Endodermal cell (in vitro differentiated cells): Measurements from ENCODE around the gene GABRB1. TPM values are rescaled to one million over a fixed set of nuclear protein-coding genes. Genes with fewer than 3 reads are reported as not detected.

Experiments
- DNase-seq: peaks from one replicate; pipeline ENCODE4 v3.0.0-alpha.2; 2017
- H3K27ac ChIP-seq: 2 replicates; pipeline ENCODE4 v1.5.1; 2013; ENCODE audit warnings: mild to moderate bottlenecking, low read depth, low read length, moderate library complexity
- H3K27me3 ChIP-seq: 2 replicates; pipeline ENCODE4 v1.6.1; 2013; ENCODE audit warnings: mild to moderate bottlenecking, low read length, moderate library complexity; ENCODE audit not compliant: insufficient read depth, control insufficient read depth, poor library complexity, severe bottlenecking
- H3K36me3 ChIP-seq: 2 replicates; pipeline ENCODE4 v1.7.0; 2013; ENCODE audit warnings: mild to moderate bottlenecking, low read length, moderate library complexity; ENCODE audit not compliant: control insufficient read depth, insufficient read depth
- H3K4me1 ChIP-seq: one replicate; pipeline ENCODE4 v1.7.0; 2013; ENCODE audit warnings: low read length; ENCODE audit not compliant: control insufficient read depth, insufficient read depth
- H3K4me3 ChIP-seq: 2 replicates; pipeline ENCODE4 v1.5.1; 2013; ENCODE audit warnings: mild to moderate bottlenecking, low read length, moderate library complexity
- H3K9ac ChIP-seq: 2 replicates; pipeline ENCODE4 v1.6.1; 2013; ENCODE audit warnings: mild to moderate bottlenecking, low read length, moderate library complexity; ENCODE audit not compliant: poor library complexity, severe bottlenecking; ENCODE audit errors: extremely low read depth
- H3K9me3 ChIP-seq: 2 replicates; pipeline ENCODE4 v1.6.1; 2013; ENCODE audit warnings: mild to moderate bottlenecking, low read length, moderate library complexity; ENCODE audit not compliant: control insufficient read depth
- H3K27ac Mint-ChIP-seq: 2 replicates; pipeline ENCODE4 v1.8.0; 2020; ENCODE audit warnings: mixed read lengths
- H3K27me3 Mint-ChIP-seq: 2 replicates; pipeline ENCODE4 v1.8.0; 2021; ENCODE audit warnings: mild to moderate bottlenecking, mixed read lengths; ENCODE audit not compliant: insufficient read depth
- H3K36me3 Mint-ChIP-seq: 2 replicates; pipeline ENCODE4 v1.8.0; 2020; ENCODE audit warnings: low read depth, mixed read lengths
- H3K4me1 Mint-ChIP-seq: 2 replicates; pipeline ENCODE4 v1.8.0; 2020; ENCODE audit warnings: mixed read lengths
- H3K4me3 Mint-ChIP-seq: 2 replicates; pipeline ENCODE4 v1.8.0; 2020; ENCODE audit warnings: mild to moderate bottlenecking, moderate library complexity, mixed read lengths
- H3K9me3 Mint-ChIP-seq: 2 replicates; pipeline ENCODE4 v1.8.0; 2020; ENCODE audit warnings: mild to moderate bottlenecking, mixed read lengths
- WGBS, 2 experiments: methylation state at CpG; one replicate each; pipeline versions ENCODE4 v1.1.5 to v1.1.7; 2013; ENCODE audit warnings: missing lambda C conversion rate in 2 of 2, mixed read lengths in 1 of 2; ENCODE audit not compliant: insufficient coverage in 1 of 2, insufficient read length in 1 of 2; 5-methylcytosine and 5-hydroxymethylcytosine counted together
- total RNA-seq, 2 donors: library from RNA; stranded (reverse); fragmentation: NEBNext Ultra II Directional in 1 of 2; extraction: Animal tissue kit (Norgen Biotek cat#: 25700) in 1 of 2; gene quantifications; 2 replicates in 1 of 2; 3 replicates in 1 of 2; pipeline ENCODE4 v1.2.1, GENCODE V29; 2021
- TF ChIP-seq, protein P1 (sequence below): fragments of 200-600 bp; sonication (generic); conservative IDR thresholded peaks from 2 replicates; pipeline ENCODE4 v1.5.0; 2021; ENCODE audit warnings: antibody characterized with exemption, mild to moderate bottlenecking

The GABRB1 gene
- total RNA-seq, 2 donors from 2014 or later: not detected

DNA sequence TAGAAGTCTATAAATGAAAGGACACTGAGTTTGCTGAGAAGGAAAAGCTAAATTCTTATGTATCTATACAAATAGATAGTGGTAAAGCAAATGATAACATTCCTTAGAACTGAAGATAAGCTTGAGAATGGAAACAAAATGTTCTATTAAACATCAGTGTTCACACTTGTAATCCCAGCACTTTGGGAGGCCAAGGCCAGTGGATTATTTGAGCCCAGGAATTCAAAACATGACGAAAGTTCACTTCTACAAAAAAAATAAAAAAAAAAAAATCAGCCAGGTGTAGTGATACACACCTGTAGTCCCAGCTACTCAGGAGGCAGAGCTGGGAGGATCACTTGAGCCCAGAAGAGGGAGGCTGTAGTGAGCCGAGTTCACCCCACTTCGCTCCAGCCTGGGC lies 232.4 kb downstream of the GABRB1 start:
- TF ChIP-seq, protein P1, sequence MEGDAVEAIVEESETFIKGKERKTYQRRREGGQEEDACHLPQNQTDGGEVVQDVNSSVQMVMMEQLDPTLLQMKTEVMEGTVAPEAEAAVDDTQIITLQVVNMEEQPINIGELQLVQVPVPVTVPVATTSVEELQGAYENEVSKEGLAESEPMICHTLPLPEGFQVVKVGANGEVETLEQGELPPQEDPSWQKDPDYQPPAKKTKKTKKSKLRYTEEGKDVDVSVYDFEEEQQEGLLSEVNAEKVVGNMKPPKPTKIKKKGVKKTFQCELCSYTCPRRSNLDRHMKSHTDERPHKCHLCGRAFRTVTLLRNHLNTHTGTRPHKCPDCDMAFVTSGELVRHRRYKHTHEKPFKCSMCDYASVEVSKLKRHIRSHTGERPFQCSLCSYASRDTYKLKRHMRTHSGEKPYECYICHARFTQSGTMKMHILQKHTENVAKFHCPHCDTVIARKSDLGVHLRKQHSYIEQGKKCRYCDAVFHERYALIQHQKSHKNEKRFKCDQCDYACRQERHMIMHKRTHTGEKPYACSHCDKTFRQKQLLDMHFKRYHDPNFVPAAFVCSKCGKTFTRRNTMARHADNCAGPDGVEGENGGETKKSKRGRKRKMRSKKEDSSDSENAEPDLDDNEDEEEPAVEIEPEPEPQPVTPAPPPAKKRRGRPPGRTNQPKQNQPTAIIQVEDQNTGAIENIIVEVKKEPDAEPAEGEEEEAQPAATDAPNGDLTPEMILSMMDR: no peak
- DNase-seq: no peak
- no peak overlapping the region for H3K4me3 ChIP-seq
- no peaks in the 10 kb centered on the region for H3K4me1 ChIP-seq
- H3K9me3 ChIP-seq: no peaks in the 10 kb centered on the region
- Mint-ChIP-seq H3K27me3 (no peaks in the 10 kb centered on the region), H3K27ac (no peak overlapping the region), H3K9me3 (peaks cover 3% of the 10 kb centered on the region), H3K4me3 (no peak overlapping the region), H3K36me3 (no peaks in the 10 kb centered on the region), H3K4me1 (peaks cover 3% of the 10 kb centered on the region)
- 90% methylated on average over 3 of the region's 3 CpGs; no CpG with 5 or more reads in 1 of the 2 experiments for WGBS, 2 experiments
- no peak overlapping the region for H3K27ac ChIP-seq
- H3K27me3 ChIP-seq: no peaks in the 10 kb centered on the region
- no peaks in the 10 kb centered on the region for H3K36me3 ChIP-seq
- H3K9ac ChIP-seq: no peak overlapping the region

DNA sequence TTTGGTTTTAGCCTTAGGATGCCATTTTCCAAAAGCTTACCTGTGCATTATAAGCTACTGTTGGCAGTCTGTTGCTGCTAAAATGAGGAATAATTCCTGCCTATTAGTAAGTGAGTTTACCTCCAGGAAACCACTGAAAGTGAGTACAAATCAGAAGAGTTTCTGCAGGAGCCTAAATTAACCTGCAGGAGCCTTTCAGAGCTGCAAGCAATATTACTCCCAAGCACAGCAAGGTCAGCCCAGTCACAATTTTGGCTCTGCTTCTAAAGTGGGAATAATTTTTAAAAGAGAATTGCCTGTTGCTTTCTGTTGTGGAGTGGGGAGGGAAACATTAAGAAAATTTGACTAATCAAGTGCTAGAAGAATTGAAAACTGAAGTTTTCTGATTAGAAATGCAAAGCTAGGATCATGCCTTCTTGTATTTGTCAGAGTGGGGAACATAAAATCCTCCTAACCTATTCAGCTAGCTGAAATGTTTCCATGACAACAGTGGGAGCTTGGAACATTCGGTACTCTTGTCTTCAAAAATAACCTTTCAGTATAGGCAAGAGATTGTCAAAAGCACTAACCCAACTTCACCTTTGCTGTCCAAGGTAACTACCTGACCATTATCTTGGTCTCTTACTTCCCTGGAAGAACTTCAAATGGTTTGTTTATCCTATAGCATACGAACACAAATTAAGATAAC lies 239.0 kb downstream of the GABRB1 start:
- Mint-ChIP-seq H3K9me3 (no peaks in the 10 kb centered on the region), H3K36me3 (no peaks in the 10 kb centered on the region), H3K27ac (no peak overlapping the region), H3K4me3 (no peak overlapping the region), H3K27me3 (no peaks in the 10 kb centered on the region), H3K4me1 (peaks cover 17% of the 10 kb centered on the region)
- H3K9me3 ChIP-seq: no peaks in the 10 kb centered on the region
- no peak overlapping the region for H3K4me3 ChIP-seq
- no peak overlapping the region for H3K27ac ChIP-seq
- WGBS, 2 experiments: 45 to 75% methylated on average over 1 to 2 of the region's 2 CpGs
- no peaks in the 10 kb centered on the region for H3K4me1 ChIP-seq
- TF ChIP-seq, protein P1: no peak
- no peaks in the 10 kb centered on the region for H3K36me3 ChIP-seq
- H3K9ac ChIP-seq: no peak overlapping the region
- no peak for DNase-seq
- H3K27me3 ChIP-seq: no peaks in the 10 kb centered on the region

DNA sequence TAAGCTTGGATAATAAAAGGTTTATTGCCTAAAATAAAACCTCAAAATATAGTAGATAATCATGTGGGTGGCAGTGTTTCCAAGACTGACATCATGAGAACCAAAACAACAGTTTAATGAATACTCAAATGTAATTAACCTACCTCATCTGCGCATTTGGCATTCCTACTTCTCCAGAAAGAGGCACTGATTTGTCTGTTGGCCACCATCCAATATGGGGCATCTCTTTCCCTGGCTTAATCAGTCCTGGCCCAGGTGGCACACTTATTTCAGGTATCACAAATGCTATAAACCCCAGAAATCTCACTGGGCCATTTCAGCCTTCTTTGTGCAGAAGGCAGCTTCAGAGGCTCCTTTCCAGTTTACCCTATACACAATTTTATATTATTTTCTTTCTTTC lies 239.9 kb downstream of the GABRB1 start:
- no peaks in the 10 kb centered on the region for H3K36me3 ChIP-seq
- H3K4me3 ChIP-seq: no peak overlapping the region
- no peaks in the 10 kb centered on the region for H3K36me3 Mint-ChIP-seq
- 93 to 100% methylated on average over 1 of the region's 1 CpG for WGBS, 2 experiments
- H3K27ac ChIP-seq: no peak overlapping the region
- H3K4me1 ChIP-seq: no peaks in the 10 kb centered on the region
- H3K27me3 ChIP-seq: no peaks in the 10 kb centered on the region
- H3K9me3 ChIP-seq: no peaks in the 10 kb centered on the region
- no peak overlapping the region for H3K27ac Mint-ChIP-seq
- no peak for DNase-seq
- H3K9ac ChIP-seq: no peak overlapping the region
- peaks cover 17% of the 10 kb centered on the region for H3K4me1 Mint-ChIP-seq
- no peaks in the 10 kb centered on the region for H3K27me3 Mint-ChIP-seq
- no peaks in the 10 kb centered on the region for H3K9me3 Mint-ChIP-seq
- TF ChIP-seq, protein P1: no peak
- no peak overlapping the region for H3K4me3 Mint-ChIP-seq
